T1000 (cell line): ENCODE measurements around the gene KRT76.

Experiments used
- DNase-seq: peaks from one replicate; lab custom pipeline; 2025; ENCODE audit warnings: mixed read lengths; lab: John Stamatoyannopoulos, UW

Gene KRT76

DNA sequence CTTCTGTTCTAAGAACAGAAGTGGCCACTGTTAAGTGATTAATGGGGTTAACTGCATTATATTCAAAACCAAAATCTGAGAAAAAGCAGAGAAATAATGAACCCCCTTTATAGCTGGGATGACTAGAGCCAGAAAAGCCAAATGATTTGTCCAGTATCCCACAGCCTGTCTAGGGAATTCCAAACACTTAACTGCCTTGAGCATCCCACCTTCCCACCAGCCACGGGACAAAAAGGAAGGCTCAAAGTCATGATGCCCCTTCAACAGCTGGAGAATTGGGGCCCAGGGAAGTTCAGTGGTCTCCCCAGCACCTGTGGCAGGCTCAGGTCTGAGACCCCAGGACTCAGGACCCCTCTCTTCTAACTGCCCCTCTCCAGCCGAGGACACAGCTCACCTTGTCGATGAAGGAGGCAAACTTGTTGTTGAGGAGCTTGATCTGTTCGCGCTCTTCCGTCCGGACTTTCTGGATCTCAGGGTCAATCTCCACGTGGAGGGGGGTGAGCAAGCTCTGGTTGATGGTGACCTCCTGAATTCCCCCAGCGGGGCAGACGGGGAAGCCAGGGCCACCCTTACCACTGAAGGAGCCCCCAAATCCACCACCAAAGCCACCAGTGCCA is 36.2 kb upstream of the KRT76 start:
- no peak for DNase-seq

DNA sequence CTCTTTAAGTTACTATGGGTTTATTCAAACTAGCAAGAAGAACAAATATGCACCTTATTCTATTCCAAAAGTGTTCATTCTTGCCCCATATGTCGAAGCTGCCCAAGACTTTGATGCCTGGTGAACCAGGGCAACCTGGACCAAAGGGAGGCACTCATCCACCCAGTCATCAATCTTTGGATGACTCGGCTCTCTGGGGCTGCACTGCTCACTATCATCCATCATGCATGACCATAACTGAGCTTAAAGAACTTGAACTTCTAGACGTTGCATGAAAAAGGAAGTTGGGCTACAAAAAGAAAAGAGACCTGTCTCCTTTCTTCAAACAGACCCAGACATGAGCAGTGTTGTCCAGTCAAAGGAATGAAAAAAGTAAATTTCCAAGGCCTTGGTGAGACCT is 35.6 kb upstream of the KRT76 start:
- no peak for DNase-seq

DNA sequence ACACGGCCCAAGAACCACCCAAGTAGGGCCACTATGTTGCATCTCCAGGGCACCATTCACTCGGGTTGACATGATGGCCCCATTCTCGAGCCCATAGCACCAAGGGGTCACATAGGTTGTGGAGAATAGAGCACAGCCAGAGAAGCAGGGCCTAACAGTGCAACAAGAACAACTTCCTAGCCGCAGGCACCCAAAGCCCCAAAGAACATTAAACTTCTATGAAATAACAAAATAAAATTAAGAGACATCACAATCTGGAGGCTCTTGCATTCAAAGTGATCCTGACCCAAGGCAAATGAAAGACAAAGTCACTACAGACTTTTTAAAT is 34.9 kb upstream of the KRT76 start:
- no peak for DNase-seq

DNA sequence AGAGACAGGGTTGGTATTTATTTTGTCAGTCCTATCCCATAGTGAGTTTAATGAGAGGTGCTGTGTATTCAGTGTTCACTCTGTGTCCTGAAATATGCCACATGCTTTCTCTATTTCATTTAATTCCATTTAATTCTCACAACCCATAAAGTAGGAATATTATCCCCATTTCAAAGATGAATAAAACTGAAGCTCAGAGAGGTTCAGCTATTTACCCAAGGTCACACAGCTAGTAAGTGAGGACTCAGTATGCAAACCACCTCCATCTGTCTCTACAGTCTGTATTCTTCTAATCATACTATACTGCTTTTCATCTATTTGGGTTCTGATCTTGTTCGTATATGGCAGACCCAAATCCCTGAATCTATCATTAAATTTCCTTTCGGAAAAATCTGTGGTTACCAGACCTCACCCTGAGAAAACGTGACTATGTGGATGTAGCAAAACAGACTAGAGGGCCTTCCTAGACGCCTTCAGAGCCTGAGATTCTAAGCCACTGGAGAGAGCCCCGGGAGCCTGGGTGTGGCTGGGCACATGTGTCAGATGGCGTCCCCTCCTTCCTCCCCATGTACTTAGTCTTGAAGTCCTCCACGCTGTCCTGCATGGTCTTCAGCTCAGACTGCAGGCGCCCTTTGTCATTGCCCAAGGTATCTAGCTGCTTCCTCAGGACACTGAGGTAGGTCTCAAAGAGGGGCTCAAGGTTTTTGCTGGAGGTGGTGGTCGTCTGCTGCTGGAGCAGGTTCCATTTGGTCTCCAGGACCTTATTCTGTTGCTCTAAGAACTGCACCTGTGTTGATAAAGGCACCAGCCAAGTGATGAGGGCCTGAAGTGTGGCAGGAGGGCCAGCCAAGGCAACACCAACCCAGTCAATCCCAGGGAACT is 34.3 kb upstream of the KRT76 start:
- DNase-seq, result no peak

DNA sequence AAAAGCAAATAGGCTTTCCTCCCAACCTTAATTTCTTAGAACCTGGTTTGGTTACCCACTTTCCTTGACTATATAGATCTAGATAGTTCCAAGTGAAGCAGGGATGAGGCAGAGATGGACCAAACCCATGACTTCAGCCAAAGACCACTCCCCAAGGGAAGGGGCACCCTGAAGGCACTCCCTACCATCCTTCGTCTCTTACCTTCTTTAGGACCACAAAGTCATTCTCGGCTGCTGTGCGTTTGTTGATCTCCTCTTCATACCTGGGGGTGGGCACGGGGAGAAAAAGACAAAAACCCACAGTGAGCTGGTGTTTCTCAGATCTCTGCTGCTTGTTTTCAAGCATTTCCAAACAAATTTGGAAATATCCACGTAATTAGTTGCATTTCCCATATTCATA is 33.4 kb upstream of the KRT76 start:
- no peak for DNase-seq

DNA sequence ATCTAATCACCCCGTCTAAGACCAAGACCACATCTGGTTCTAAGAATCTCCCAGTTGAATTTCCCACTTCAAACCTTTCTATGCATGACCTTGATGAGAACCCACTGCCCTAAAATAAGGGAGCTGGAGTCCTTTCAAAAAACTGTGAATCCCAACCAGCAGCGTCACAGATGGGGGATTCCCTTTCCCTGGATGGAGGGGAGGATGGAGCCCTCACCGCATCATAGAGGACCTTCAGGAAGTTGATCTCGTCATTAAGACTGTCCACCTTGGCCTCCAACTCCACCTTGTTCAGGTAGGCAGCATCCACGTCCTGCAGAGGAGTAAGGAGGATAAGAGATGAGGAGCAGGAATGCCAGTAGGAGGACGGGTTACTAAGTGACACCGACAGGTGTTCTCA is 32.0 kb upstream of the KRT76 start:
- no peak for DNase-seq

DNA sequence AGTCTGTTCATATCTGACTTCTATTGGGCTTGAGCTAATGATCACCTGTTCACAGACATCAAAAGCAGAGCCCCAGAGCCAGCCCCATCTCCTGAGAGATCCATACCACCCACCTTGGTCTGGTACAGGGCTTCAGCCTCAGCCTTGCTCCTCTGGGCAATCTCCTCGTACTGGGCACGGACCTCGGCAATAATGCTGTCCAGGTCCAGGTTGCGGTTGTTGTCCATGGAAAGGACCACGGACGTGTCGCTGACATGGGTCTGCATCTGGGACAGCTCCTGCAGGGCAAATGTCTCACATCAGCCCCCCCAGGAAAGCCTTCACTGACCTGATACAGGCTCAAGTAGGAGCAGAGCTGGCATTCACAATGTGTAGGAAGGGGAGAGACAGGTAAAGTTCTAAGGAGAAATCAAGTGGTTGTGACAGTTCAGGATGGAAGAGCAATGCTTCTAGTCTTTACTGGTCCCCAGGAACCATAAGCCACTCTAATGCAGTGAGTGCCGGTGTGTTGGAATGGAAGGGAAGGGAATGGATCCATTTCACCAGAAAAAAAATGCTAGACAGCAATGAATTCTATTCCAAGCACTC is 31.5 kb upstream of the KRT76 start:
- no peak for DNase-seq

DNA sequence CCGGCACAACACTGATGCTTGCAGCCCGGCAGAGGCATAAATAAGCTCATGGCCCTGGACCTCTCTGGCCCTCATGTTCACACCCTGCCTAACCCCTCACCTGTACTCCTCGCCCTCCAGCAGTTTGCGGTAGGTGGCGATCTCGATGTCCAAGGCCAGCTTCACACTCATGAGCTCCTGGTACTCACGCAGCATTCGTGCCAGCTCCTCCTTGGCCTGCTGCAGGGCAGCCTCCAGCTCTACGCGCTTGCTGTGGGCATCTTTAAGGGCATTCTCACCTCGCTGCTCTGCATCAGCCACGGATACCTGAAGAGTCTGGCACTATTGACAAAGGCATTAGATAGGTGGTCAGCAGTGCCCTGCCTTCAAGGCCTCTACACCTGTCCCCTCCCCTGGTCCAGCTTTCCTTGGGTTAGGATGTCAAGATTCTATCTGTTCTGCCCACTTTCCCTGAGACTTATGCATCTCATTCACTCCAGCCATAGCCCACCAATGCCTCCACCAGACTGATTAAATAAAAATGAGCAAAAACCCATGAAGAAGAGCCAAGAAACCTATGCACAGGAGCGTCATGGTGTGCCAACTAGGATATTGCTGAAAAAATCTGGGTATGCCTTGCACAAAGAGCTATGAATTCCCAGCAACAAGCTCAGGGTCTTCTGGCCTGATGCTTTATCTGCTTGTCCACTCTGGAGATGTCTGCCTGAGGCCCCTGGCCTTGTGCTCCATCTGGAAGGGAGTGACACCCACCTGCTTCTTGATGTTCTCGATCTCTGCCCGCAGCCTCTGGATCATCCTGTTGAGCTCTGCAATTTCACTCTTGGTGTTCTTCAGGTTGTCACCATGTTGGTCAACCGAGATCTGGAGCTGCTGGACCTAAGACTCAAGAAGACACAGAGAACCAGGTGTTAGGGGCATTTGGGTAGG is 30.7 kb upstream of the KRT76 start:
- DNase-seq, result no peak

DNA sequence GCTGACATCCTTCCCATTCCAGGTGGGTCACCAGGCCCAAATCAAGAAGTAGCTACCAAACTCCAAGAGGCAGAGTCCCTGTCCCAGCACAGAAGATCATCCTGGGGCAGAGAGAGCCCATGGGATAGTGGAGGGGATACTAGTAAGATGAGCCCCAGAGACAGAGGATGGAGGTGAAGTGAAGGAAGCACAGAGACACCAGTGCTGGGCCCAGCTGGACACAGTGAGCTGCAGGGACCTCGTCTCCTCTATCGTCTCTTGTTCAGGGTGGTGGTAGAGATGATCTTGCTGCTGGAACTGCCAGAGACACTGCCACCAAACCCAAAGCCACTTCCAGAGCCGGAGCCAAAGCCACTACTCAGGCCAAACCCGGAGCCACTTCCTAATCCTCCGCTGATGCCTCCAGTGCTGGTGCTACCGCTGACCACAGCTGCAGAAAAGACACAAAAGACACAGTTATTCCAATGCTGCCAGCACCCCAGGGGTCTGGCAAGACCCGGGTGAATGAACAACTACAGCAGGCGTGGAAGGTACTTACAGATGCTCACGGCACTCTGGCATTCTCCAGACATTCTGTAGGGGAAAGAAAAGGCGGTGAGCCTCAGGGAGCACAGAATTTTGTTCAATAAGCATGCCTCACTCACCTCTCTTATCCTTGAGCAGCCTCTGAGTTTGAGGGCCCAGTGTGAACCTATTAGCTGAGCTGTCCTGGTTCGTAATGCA is 29.8 kb upstream of the KRT76 start:
- no peak for DNase-seq

DNA sequence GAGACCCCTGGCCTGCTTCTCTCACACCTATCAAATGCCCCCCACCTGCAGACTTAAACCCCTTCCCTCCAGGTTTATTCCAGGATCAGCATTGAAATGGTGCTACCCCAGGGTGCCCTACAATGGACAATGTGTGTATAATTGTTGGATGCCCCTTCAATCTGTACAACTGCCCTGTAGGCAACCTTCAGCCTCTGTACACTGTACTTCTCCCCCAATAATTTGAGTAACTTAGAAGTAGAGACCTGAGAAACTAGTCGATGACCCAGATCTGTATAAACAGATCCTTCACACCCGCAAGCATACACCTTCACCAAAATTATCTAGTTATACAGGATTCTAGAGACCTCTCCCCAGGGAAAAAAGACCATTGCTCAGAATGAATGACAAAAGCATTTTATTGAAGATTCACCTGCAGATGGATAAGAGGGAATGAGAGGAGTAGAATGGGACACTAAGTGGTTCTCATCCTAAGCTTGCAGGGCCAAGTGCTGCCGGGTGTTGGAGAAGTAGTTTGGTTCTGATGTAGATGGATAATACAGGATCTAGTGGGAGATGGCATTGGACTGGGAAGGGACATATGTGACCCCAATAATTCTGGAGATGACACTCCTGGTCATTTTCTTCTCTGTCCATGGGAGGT is 29.1 kb upstream of the KRT76 start:
- DNase-seq, result no peak

DNA sequence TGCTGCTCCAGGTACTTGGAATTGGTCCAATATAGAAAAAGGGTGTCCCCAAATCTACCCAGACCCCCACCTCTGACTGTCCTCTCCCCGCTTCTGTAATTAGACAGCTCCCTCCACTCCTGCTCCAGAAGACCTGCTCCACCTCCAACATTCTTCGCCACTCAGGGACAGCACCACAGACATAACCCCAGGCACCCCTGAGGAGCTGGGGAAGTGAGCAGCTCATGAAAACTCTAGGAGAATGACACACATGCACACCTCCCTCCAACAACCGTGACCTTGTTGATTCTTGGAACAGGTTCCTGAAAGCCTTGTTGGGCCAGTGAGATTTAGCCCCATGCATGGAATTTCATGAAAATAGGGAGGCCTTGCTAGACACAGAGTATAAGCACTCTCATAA is 28.6 kb upstream of the KRT76 start:
- no peak for DNase-seq

DNA sequence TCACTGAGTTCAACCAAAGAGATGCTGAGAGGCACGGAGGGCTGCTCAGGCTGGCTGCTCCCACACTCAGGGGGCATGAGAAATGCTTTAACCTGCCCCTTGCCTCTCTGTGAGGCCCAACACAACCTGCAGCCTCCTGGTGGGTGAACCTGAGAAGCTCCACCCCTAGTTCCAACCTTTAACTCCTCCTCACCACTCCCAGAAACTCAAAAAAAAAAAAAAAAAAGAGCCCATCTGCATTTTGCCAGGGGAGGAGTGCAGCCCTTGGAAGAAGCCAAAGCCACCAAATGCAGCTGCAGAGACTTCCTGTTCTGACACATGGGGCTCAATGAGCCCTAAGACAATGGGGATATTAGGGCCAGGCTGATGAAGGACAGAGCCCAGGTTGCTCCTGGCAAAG is 27.9 kb upstream of the KRT76 start:
- DNase-seq, result no peak

DNA sequence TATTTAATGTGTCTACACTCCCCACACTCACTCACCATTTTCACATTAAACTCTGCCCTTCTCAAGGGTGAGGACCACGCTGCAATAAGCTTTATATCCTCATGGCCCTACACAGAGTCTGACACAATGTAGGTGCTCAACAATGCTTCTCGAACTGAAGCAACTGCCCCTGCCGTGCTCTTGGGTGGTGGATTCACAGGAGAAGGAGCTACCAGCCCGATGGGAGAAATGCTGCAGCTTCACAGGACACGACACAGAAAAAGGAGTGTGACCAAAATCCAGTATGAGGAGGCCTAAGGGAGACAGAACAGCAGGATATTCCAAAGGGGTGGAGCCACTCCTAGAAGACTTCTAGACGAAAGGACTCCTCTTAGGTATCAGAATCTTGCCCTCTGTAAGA is 25.3 kb upstream of the KRT76 start:
- DNase-seq, result no peak

DNA sequence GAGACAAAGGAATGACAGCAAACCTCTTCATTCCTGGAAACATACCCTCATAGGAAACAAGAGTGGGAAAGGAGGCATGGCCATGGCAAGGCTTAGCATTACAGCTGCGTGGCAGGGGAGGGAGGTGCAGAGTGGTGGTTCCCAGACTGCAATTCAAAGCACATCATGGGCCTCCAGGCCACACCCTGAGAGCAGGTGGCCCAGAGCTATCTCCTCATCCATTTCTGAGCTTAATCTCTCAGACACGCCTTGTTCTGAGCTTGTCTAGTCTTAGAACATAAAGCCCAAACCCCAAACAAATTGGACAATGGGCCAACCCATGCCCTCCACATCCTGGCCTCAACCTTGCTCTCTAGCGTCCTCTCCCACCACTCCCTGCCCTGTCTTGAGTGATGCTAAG is 24.6 kb upstream of the KRT76 start:
- no peak for DNase-seq

DNA sequence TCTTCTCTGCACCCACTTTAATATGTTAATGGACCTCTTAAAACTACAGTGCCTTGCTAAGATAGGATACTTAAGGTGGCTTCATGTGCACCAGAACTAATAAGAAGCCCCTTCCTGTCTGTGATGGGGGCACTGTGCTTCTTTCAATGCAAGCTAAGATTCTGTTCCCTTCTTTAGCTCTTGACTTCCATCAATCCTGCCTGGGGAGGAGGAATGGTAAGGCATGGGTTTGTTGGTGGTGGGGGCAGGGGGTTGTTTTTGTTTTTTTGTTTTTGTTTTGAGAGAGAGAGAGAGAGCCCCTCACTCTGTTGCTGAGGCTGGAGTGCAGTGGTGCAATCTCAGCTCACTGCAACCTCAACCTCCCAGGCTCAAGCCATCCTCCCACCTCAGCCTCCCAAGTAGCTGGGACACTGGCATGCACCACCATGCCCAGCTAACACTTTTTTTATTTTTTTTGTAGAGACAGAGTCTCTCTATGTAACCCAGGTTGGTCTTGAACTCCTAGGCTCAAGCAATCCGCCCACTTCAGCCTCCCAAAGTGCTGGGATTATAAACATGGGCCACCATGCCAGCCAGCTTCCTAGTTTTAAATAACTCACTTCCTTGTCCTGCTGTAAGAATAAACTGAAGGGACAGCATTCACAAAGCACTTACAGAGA is 23.2 kb upstream of the KRT76 start:
- DNase-seq, result no peak

DNA sequence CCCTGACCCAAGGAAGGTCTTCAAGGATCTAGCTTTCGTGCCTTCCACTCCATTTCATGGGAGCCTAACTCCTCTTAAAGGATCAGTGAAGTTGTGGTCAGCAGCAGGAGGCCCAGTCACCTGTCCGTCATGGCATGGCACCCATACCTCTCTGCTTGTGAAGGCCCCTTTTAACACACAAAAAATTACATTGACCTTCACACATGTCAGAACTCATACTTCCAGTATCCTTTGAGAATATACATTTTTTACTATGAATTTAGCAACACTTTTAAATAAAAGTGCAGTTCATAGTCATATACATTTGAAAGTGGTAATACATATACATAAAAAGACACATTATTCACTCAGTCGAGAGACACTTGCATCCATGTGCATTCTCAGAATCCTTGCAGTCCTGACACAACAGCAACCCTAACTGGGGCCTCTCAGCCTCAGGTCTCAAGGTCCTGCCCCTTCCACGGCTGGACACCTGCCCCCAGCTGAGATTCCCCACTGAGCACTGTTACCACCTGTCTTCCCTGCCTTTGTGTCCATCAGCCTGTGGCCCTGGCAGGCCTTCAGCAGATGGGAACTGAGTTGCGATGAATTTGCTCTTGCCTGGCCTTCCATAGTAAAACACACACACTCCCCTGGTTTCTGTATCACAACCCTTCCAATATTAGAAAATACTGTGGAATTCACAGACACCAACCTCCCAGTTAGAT is 22.5 kb upstream of the KRT76 start:
- DNase-seq, result no peak

DNA sequence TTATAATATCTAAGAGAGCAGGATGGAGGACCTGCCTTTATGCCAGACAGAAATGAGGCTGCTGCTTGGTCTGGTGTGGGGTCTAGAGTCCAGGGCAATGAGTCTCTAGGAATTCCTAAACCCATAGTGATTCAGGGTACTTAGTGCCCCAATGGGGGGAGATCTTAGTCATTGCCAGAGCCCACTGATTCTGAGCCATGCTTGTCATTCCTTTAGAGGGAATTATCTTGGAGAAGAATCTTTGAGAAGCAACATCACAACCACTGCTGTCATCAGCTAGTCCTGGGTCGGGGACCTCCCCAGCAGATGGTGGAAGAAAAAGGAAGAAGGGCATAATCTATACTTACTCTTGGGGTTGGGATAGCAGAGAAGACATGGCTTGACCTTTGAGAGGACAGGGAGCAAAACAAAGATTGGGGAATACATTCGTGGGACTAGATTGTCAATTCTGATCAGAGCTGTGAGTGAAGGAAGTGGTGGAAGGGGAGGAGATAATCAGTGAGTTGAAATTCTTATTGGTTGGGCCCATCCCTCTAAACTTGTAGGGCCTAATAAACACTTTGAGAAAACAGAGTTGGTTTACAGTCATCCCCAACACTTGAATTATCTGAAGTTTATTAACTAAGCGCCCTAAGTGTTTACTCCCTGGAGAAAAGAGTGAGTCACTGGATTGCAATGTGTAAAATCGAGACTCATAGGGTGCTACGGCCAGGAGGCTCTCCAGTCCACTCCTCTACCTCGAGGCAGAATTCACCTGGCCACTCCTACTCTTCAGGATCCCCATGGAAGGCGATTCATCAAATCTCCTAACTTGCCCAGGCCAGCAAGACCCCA is 21.7 kb upstream of the KRT76 start:
- no peak for DNase-seq

DNA sequence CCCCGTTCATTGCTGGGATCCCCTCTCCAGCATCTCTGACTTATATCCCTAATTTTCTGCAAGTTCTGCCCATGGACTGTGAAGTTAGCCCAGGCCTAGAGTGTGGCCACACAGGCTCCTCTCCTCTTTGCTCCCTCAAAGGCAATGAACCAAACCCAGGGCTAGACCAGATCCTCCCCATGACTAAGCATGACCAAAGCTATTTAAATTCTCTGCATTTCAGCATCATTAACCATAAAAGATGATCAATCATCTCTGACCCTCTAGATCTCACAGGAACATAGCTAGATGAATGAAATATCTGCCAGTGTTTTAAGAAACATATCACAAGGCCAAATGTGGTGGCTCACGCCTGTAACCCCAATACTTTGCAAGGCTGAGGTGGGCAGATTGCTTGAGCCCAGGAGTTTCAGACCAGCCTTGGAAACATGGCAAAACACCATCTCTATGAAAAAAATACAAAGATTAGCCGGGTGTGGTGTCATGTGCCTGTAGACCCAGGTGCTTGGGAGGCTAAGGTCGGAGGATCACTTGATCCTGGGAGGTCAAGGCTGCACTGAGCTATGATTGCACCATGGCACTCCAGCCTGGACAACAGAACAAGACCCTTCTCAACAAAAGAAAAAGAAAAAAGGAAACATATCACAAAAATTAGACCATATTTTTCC is 21.0 kb upstream of the KRT76 start:
- DNase-seq, result no peak

DNA sequence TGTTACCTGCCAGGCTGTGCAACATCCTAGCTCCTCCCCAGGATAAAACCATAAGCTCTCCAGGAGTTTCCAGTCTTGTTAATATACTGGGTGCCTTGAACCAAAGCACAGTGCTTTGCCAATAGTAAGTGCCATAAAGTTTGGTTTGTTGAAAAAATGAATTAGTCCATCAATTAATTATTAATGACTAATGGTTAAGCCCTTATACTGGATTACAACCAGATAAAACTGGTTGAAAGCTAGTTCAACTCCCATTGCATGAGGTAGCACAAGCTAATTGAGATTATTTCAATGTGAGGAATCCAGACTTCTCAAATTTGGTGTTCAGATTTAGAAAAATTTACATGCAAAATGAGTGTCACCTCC is 20.4 kb upstream of the KRT76 start:
- DNase-seq, result no peak
